GM12892 (cell line): ENCODE results near the gene INPP4A.
A peak's percentile ranks its signal among the peaks of the same experiment; 100 is the strongest.

Experiments used
- POLR2A ChIP-seq: IDR thresholded peaks from 2 replicates; pipeline ENCODE4 v1.6.1; 2011; ENCODE audit warnings: low read depth, low read length, control low read depth
- POLR2AphosphoS5 ChIP-seq: IDR thresholded peaks from 2 replicates; pipeline ENCODE4 v1.6.1; 2011; ENCODE audit warnings: low read depth, low read length, control low read depth
- TAF1 ChIP-seq: IDR thresholded peaks from 2 replicates; pipeline ENCODE4 v1.6.1; 2011; ENCODE audit warnings: low read depth, mild to moderate bottlenecking, control low read depth, low read length, borderline replicate concordance

- TF ChIP-seq POLR2A: peak; percentile 55
- peak; percentile 60 for TF ChIP-seq POLR2AphosphoS5
- TF ChIP-seq TAF1: no peak
Observed at GRCh38 chr2:98460573-98461497, 16.2 kb downstream of the INPP4A start.
